Spleen (tissue), 11 donors: ENCODE results near the gene FOXP1. TPM values are rescaled to one million over a fixed set of nuclear protein-coding genes. Genes with fewer than 3 reads are reported as not detected.

ENCODE experiments used
- DNase-seq: peaks from one replicate; pipeline ENCODE4 v3.0.0-alpha.2; 2020
- H3K27ac ChIP-seq, 8 donors: fragments of 200-600 bp; sonication (generic) in 7 of 8; 1 replicate in 4 of 8; 2 replicates in 4 of 8; pipeline versions ENCODE4 v1.5.0 to v1.8.0; 2016 to 2021; ENCODE audit warnings: inconsistent platforms in 4 of 8, mild to moderate bottlenecking in 4 of 8, moderate library complexity in 1 of 8
- H3K27me3 ChIP-seq, 7 donors: fragments of 200-600 bp; sonication (generic) in 6 of 7; replicated peaks in 1 of 7; 1 replicate in 4 of 7; 2 replicates in 3 of 7; pipeline versions ENCODE4 v1.5.0 to v1.8.0; 2016 to 2021; ENCODE audit warnings: inconsistent platforms in 3 of 7, mild to moderate bottlenecking in 1 of 7
- H3K36me3 ChIP-seq, 6 donors: fragments of 200-600 bp; sonication (generic) in 5 of 6; 1 replicate in 4 of 6; 2 replicates in 2 of 6; pipeline versions ENCODE4 v1.5.0 to v1.8.0; 2016 to 2021; ENCODE audit warnings: inconsistent platforms in 2 of 6
- H3K4me1 ChIP-seq, 6 donors: fragments of 200-600 bp; sonication (generic) in 5 of 6; 1 replicate in 3 of 6; 2 replicates in 3 of 6; pipeline versions ENCODE4 v1.5.0 to v1.8.0; 2016 to 2021; ENCODE audit warnings: inconsistent platforms in 3 of 6
- H3K4me3 ChIP-seq, 8 donors: fragments of 200-600 bp; sonication (generic) in 7 of 8; 1 replicate in 4 of 8; 2 replicates in 4 of 8; pipeline versions ENCODE4 v1.5.0 to v1.8.0; 2016 to 2021; ENCODE audit warnings: inconsistent platforms in 4 of 8, mild to moderate bottlenecking in 4 of 8, moderate library complexity in 2 of 8
- H3K9me3 ChIP-seq, 8 donors: fragments of 200-600 bp; sonication (generic) in 7 of 8; 1 replicate in 4 of 8; 2 replicates in 4 of 8; pipeline versions ENCODE4 v1.5.0 to v1.8.0; 2016 to 2021; ENCODE audit warnings: inconsistent platforms in 4 of 8
- CTCF ChIP-seq, 11 experiments: fragments of 200-600 bp in 7 of 11; fragments of 450-650 bp in 4 of 11; sonication (generic) in 4 of 11; IDR thresholded peaks in 8 of 11; conservative IDR thresholded peaks in 3 of 11; 1 replicate in 7 of 11; 2 replicates in 4 of 11; pipeline versions ENCODE4 v1.4.0 to v1.8.0; 2016 to 2021; ENCODE audit warnings: antibody characterized with exemption in 11 of 11, inconsistent platforms in 4 of 11, mild to moderate bottlenecking in 1 of 11
- POLR2A ChIP-seq, 3 donors: fragments of 450-650 bp; IDR thresholded peaks; one replicate each; pipeline ENCODE4 v1.5.1; 2017; ENCODE audit warnings: antibody characterized with exemption in 3 of 3, mild to moderate bottlenecking in 1 of 3
- POLR2AphosphoS5 ChIP-seq, 3 donors: sonication (generic); formaldehyde crosslinking; IDR thresholded peaks; one replicate each; pipeline ENCODE4 v1.5.1; 2017; ENCODE audit warnings: antibody characterized with exemption in 3 of 3
- WGBS, 5 donors: extraction: QIAGEN DNeasy Blood & Tissue Kit in 3 of 5; methylation state at CpG; one replicate each; pipeline versions ENCODE4 v1.1.5 to v1.1.7; 2013 to 2018; 5-methylcytosine and 5-hydroxymethylcytosine counted together
- intact Hi-C: fragments of 100-400 bp; cut with DNase I; formaldehyde crosslinking; loops from one replicate; pipeline ENCODE4 v1.15.0; 2023; ENCODE audit warnings: low total_unique reads
- polyA plus RNA-seq, 3 donors: library from polyadenylated mRNA; stranded (reverse); fragments of 200-250 nt; gene quantifications; one replicate each; pipeline ENCODE4 v1.2.1, GENCODE V29; 2013
- total RNA-seq, 7 donors: library from RNA; depleted of rRNA in 3 of 7; stranded (reverse); fragments of >200 nt in 3 of 7; fragmentation: NEBNext Ultra II Directional in 4 of 7; extraction: Animal tissue kit (Norgen Biotek cat#: 25700) in 4 of 7; gene quantifications; one replicate each; pipeline versions ENCODE4 v1.1.0 to v1.2.1, GENCODE V29; 2016 to 2021
- donor health status: healthy with polysubstance abuse.
- donor health status: DM: no; HTN: no; CAD: no; lungs with moderate emphysema.
- donor health status: DM: no; HTN: no; CAD: no.
- donor health status: Bipolar disorder and iron deficiency.
- donor health status: healthy.
- donor health status: DM: no; HTN: no; CAD: no.
- donor health status: DM: yes; HTN: yes; CAD: no.

FOXP1 gene
- total and polyA plus RNA-seq, 10 donors: 11.1 to 202 (median 153) TPM

DNA sequence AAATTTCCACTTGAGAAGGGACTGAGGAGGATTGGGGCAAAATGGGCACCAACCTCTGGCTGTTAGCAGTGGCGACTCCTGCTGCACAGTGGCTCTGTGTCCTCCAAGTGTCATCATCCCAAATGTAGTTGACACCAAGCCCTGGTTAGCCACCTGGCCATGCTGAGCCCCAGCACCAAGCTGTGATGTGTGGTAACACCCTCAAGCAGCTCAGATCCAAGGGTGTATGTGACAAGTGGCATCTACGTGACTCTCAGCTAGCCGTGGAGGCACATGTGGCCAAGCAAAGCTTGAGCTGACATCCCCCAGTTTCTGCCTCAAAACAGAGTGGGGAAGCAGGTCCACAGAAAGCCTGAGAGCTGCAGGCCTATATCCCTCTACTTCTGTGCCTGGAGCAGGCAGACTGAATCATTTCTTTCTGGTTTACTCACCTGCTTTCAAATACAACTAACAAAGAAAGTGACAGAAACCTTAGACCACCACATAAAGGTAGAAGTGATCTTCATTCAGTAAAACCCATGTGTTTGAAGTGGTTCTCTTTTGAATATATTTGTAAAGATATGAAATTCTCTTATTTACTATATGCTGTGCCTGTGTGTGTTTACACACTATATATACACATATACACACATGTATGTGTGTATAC, 40.0 kb downstream of the FOXP1 start:
- Histone ChIP-seq H3K4me1 (peaks cover 0 to 81% (median 33%) of the 10 kb centered on the region in 6 donors), H3K27ac (peak overlapping the region in 4 of 8 donors; percentile 38 to 77 (median 70)), H3K9me3 (no peaks in the 10 kb centered on the region), H3K27me3 (peaks cover 0 to 2% (median 0%) of the 10 kb centered on the region in 7 donors), H3K4me3 (peak overlapping the region in 1 of 8 donors; percentile 50), H3K36me3 (no peaks in the 10 kb centered on the region)
- DNase-seq: no peak
- TF ChIP-seq CTCF (IDR thresholded peaks at IDR 0.05 in 8 of 11, conservative IDR thresholded peaks at IDR 0.05 in 3 of 11): no peak
- TF ChIP-seq POLR2AphosphoS5 (IDR thresholded peaks at IDR 0.05): no peak
- TF ChIP-seq POLR2A (IDR thresholded peaks at IDR 0.05): no peak
- 30 to 56% (median 52%) methylated on average over 1 to 3 of the region's 3 CpGs for WGBS, 5 donors
- intact Hi-C loops: no loop called here

- Histone ChIP-seq H3K9me3 (no peaks in the 10 kb centered on the region), H3K4me3 (peak overlapping the region in 2 of 8 donors; percentile 9 to 50), H3K36me3 (no peaks in the 10 kb centered on the region), H3K27ac (peak overlapping the region; percentile 23 to 77 (median 46)), H3K27me3 (peaks cover 0 to 2% (median 0%) of the 10 kb centered on the region in 7 donors), H3K4me1 (peaks cover 0 to 74% (median 33%) of the 10 kb centered on the region in 6 donors)
- WGBS, 5 donors: 28 to 42% (median 36%) methylated on average over 23 of the region's 23 CpGs
- TF ChIP-seq POLR2AphosphoS5 (IDR thresholded peaks at IDR 0.05) (peak in 2 of 3 donors; percentile 65 to 66), CTCF (IDR thresholded peaks at IDR 0.05 in 8 of 11, conservative IDR thresholded peaks at IDR 0.05 in 3 of 11) (no peak), POLR2A (IDR thresholded peaks at IDR 0.05) (no peak)
- DNase-seq: peak; percentile 83
- intact Hi-C loops: no loop called here
These were observed 40.8 kb downstream of the FOXP1 start for GRCh38 chr3:71542521-71543370.

GRCh38 chr3:71541313-71541712, 42.2 kb downstream of the FOXP1 start:
- no peak for TF ChIP-seq CTCF (IDR thresholded peaks at IDR 0.05 in 8 of 11, conservative IDR thresholded peaks at IDR 0.05 in 3 of 11)
- TF ChIP-seq POLR2A (IDR thresholded peaks at IDR 0.05): no peak
- TF ChIP-seq POLR2AphosphoS5 (IDR thresholded peaks at IDR 0.05): no peak
- intact Hi-C loops: no loop called here
- Histone ChIP-seq H3K36me3 (no peaks in the 10 kb centered on the region), H3K27me3 (peaks cover 0 to 2% (median 0%) of the 10 kb centered on the region in 7 donors), H3K4me1 (peaks cover 0 to 59% (median 26%) of the 10 kb centered on the region in 6 donors), H3K4me3 (no peak overlapping the region), H3K27ac (no peak overlapping the region), H3K9me3 (no peaks in the 10 kb centered on the region)
- no peak for DNase-seq
- 87 to 94% (median 88%) methylated on average over 3 of the region's 3 CpGs for WGBS, 5 donors

DNA sequence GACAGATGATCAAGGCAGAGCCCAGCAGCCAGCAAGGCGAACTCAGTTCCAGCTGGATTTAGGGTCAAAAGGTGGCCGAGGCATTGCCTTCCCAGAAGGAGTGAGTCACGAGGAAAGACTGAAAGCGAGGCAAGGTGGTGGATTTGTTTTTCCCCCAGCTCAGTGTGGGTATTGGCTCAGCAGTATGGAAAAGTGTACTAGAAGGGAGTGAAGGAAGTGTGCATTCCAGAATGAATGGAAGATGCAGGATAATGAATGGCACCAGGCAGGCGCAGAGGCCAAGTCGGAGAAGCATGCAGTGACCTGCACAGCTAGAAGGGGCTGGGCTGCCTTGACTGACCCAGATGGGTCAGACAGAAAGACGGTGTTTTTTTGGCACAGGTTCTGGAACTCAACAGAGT, 46.3 kb downstream of the FOXP1 start:
- Histone ChIP-seq H3K4me1 (peaks cover 0 to 39% (median 15%) of the 10 kb centered on the region in 6 donors), H3K27ac (no peak overlapping the region)
- no peak for DNase-seq

More for the DNA sequence above, 46.3 kb downstream of the FOXP1 start:
- intact Hi-C loops: no loop called here
- Histone ChIP-seq H3K36me3 (peaks cover 0 to 1% (median 0%) of the 10 kb centered on the region in 6 donors), H3K27me3 (peaks cover 0 to 2% (median 0%) of the 10 kb centered on the region in 7 donors), H3K4me3 (no peak overlapping the region), H3K9me3 (no peaks in the 10 kb centered on the region)
- 89 to 96% (median 95%) methylated on average over 7 of the region's 7 CpGs for WGBS, 5 donors
- no peak for TF ChIP-seq CTCF (IDR thresholded peaks at IDR 0.05 in 8 of 11, conservative IDR thresholded peaks at IDR 0.05 in 3 of 11)
